HUES6 (cell line): ENCODE results near the gene ARHGAP42.
"Not testable (repeated sequence)": the region's sequence is repeated elsewhere in the genome, so short reads cannot be mapped to it uniquely, and the experiment has no call there.

ENCODE experiments used
- H3K27ac ChIP-seq: 2 replicates; pipeline ENCODE4 v1.7.0; 2013; ENCODE audit warnings: low read depth, mild to moderate bottlenecking, low read length, inconsistent platforms
- H3K27me3 ChIP-seq: 2 replicates; pipeline ENCODE4 v1.6.1; 2013; ENCODE audit warnings: low read length; ENCODE audit not compliant: control insufficient read depth, insufficient read depth
- H3K36me3 ChIP-seq: 2 replicates; pipeline ENCODE4 v1.6.1; 2013; ENCODE audit warnings: low read length; ENCODE audit not compliant: control insufficient read depth, insufficient read depth
- H3K4me1 ChIP-seq: 2 replicates; pipeline ENCODE4 v1.6.1; 2013; ENCODE audit warnings: low read length; ENCODE audit not compliant: control insufficient read depth, insufficient read depth
- H3K4me3 ChIP-seq: 2 replicates; pipeline ENCODE4 v1.5.1; 2013; ENCODE audit warnings: low read depth, low read length
- H3K9ac ChIP-seq: one replicate; pipeline ENCODE4 v1.6.1; 2013; ENCODE audit warnings: mild to moderate bottlenecking, low read length
- H3K9me3 ChIP-seq: 2 replicates; pipeline ENCODE4 v1.6.1; 2013; ENCODE audit warnings: low read depth, low read length; ENCODE audit not compliant: control insufficient read depth, insufficient read depth

ARHGAP42 gene

DNA sequence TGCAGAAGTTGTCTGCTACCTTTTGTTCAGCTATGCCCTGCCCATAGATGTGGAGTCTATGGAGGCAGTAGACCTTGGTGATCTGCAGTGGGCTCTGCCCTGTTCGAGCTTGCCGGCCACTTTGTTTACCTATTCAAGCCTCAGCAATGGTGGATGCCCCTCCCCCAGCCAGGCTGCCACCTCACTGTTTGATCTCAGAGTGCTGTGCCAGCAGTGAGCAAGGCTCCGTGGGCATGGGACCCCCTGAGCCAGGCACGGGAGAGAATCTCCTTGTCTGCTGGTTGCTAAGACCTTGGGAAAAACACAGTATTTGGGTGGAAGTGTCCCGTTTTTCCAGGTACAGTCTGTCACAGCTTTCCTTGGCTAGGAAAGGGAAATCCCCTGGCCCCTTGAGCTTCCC lies 214.4 kb downstream of the ARHGAP42 start:
- H3K4me3 ChIP-seq, H3K4me1 ChIP-seq, H3K27me3 ChIP-seq, H3K27ac ChIP-seq, H3K36me3 ChIP-seq, H3K9me3 ChIP-seq, H3K9ac ChIP-seq: not testable (repeated sequence)

DNA sequence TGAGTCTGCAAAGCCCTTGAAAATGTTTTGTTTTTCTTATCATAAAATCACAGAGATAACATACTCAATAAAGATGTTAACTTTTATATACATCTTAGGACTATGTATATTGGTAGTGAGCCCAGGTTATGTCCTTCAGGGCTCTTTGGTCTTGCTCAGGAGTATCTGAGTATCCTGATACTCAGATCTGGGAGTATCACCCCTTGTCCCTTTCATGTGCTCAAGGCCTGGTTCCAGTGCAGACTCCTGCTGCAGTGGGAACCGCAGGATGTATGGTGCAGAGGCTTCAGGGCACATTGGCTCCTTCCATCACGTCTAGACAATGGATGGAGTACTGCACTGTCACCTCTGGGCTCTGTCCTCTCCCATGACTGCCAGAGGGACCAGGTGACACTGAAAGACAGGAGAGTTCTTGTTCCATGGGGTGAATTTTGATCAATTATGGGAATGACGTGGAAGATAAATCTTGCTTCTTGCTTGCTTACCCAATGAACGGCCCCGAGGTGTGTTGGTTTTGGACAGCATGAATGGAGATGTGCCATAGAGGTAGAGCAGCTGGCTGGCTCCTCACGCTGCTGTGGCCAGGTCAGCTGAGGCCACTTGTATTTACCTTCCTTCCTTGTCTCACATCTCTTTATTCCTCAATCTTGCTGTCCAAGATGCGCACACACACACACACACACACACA lies 215.5 kb downstream of the ARHGAP42 start:
- no peak overlapping the region for H3K4me3 ChIP-seq
- no peaks in the 10 kb centered on the region for H3K27me3 ChIP-seq
- no peaks in the 10 kb centered on the region for H3K9me3 ChIP-seq
- no peaks in the 10 kb centered on the region for H3K36me3 ChIP-seq
- no peak overlapping the region for H3K9ac ChIP-seq
- peaks cover 7% of the 10 kb centered on the region for H3K4me1 ChIP-seq
- H3K27ac ChIP-seq, result no peak overlapping the region

DNA sequence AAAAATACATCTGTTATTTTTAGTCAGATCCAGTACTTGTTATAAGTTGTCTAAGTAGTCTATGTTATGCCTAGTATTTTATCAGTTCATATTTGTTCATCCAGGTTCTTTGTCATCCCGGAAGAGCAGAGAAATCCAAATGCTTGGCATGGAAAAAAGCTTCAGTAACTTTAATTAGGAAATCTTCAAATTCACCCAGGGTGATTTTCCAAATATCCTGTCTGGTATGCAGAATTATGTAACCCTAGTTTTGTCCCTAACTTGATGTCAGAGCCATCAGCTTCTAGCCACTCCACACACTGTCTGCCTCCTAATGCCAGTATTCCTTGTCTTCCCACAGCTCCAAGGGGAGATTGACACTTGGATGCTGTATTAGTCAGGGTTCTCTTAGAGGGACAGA lies 216.2 kb downstream of the ARHGAP42 start:
- Histone ChIP-seq H3K9ac (no peak overlapping the region), H3K9me3 (no peaks in the 10 kb centered on the region), H3K4me1 (peaks cover 7% of the 10 kb centered on the region), H3K27me3 (no peaks in the 10 kb centered on the region), H3K4me3 (no peak overlapping the region), H3K36me3 (no peaks in the 10 kb centered on the region), H3K27ac (no peak overlapping the region)

DNA sequence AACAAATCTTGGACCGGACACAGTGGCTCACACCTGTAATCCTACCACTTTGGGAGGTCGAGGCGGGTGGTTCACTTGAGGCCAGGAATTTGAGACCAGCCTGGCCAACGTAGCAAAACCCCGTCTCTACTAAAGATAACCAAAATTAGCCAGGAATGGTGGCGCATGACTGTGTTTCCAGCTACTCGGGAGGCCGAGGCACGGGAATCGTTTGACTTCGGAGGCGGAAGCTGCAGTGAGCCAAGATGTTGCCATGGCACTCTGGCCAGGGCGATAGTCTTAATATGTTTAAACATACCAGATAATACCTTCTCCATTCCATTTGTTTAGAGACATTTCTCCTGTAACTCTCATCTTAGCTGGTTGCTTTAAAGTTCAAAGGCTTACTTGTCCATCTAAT lies 218.6 kb downstream of the ARHGAP42 start:
- Histone ChIP-seq H3K4me3 (no peak overlapping the region), H3K36me3 (no peaks in the 10 kb centered on the region), H3K9me3 (no peaks in the 10 kb centered on the region), H3K4me1 (peaks cover 7% of the 10 kb centered on the region), H3K9ac (no peak overlapping the region), H3K27me3 (no peaks in the 10 kb centered on the region), H3K27ac (no peak overlapping the region)

DNA sequence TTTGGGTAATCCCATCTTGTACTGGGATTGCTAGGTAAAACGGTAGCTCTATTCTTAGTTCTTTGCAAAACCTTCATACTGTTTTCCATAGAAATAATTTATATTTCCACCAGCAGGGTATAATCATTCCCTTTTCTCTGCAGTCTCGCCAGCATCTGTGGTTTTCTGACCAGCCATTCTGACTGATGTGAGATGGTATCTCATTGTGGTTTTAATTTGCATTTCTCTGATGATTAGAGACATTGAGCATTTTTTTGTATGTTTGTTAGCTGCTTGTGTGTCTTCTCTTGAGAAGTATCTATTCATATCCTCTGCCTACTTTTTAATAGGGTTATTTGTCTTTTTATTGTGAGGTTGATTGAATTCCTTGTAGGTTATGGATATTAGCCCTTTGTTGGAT lies 221.7 kb downstream of the ARHGAP42 start:
- H3K4me1 ChIP-seq, result no peaks in the 10 kb centered on the region
- no peaks in the 10 kb centered on the region for H3K9me3 ChIP-seq
- H3K27me3 ChIP-seq, result no peaks in the 10 kb centered on the region
- no peak overlapping the region for H3K4me3 ChIP-seq
- H3K36me3 ChIP-seq, result no peaks in the 10 kb centered on the region
- H3K9ac ChIP-seq, result no peak overlapping the region
- no peak overlapping the region for H3K27ac ChIP-seq

DNA sequence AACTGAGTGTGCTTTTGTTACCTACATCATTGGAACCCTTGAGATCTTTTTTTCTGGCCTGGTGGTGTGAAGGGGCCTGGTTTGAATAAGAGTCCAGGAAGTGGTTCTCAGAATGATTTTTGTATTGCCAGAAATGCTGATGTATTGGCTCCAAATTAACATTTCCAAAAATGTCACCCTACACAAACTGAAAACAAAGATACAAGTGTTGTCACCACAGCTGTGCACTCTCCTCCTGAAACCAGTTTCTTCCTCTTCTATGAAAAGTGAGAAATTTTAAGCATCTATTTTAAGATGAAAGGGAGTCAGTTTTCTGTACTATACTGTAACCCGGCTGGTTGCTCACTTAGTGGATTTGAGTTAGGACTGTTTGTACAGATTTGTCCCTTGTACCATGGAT lies 223.7 kb downstream of the ARHGAP42 start:
- H3K27me3 ChIP-seq, result no peaks in the 10 kb centered on the region
- H3K9me3 ChIP-seq, result no peaks in the 10 kb centered on the region
- H3K9ac ChIP-seq, result no peak overlapping the region
- no peaks in the 10 kb centered on the region for H3K36me3 ChIP-seq
- H3K4me3 ChIP-seq, result no peak overlapping the region
- no peak overlapping the region for H3K27ac ChIP-seq
- no peaks in the 10 kb centered on the region; the same call in 1 of the 2 replicates for H3K4me1 ChIP-seq

DNA sequence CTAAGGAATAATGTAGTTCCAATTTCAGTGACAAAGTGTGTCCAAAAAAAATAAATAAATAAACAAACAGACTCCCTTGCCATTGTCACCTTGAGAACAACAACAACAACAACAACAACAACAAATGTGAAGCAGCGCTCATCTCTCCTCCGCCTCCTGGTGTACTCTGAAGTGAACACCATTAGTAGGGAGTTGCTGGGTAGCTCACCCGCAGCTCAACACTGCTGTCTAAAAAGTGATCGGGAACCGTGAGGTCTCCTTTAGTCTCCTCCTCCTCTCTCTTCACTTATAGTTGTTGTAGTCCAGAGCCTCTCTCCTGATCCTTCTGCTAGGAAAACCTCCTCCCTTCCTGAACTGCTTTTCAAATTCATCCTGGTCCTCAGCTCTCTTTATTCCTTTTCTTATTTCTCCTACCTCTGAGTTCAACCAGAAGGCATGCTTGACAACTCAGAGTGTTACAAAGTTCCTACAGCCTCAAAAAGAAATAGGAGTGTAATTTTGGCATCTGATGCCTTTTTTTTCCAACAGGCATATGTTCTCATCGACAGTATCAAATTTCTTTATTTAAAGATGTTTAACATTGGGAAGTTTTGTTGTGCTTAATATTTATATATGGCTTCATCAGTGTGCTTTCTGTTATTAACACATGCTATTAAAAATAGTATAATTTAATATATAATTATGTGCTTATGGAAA lies 227.5 kb downstream of the ARHGAP42 start:
- no peak overlapping the region for H3K4me3 ChIP-seq
- no peaks in the 10 kb centered on the region for H3K9me3 ChIP-seq
- no peak overlapping the region for H3K9ac ChIP-seq
- H3K36me3 ChIP-seq, result no peaks in the 10 kb centered on the region
- H3K4me1 ChIP-seq, result peaks cover 5% of the 10 kb centered on the region
- H3K27ac ChIP-seq, result no peak overlapping the region
- no peaks in the 10 kb centered on the region for H3K27me3 ChIP-seq

DNA sequence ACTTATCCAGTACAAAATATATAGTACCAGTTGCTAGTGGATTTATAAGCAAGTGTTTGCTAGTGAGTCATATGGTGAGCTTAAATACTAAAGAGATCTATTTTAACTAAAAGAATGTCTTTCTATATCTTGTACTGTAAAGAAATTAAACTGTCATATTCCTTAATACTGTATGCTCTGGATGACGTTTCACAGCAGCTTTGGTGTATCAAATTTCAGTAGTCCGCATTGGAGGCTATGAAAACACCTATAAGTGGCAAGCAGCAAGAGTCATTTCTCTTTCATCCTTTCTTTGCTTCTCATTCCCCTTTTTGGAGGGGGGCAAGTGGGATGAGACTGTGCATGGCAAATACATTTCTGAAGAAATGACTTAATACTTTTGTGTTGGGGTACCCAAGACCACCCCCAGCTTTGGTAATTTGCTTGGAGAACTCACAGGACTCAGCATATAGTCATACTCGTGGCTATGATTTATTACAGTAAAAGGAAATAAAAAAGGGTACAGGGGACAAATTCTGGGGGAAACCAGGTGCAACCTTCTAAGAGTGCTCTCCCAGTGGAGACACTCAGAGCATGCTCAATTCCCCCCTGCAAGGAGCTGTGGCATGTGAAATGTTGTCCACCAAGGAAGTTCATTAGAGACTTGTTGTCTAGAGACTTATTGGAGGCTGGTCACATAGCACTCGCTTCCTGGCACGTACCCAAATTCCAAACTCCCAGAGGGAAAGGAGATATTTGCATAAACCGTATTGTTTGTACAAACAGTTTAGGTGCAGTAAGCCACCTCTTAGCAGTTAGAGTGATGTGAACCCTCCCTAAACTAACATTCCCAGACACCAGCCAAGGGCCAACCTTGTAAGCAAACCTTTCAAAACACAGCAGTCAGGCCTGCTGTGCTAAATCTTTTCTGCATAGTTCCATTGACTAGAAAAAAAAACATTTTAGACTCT lies 231.7 kb downstream of the ARHGAP42 start:
- Histone ChIP-seq H3K9me3 (no peaks in the 10 kb centered on the region), H3K4me3 (no peak overlapping the region), H3K27me3 (no peaks in the 10 kb centered on the region), H3K27ac (no peak overlapping the region), H3K4me1 (peaks cover 5% of the 10 kb centered on the region), H3K9ac (no peak overlapping the region), H3K36me3 (no peaks in the 10 kb centered on the region)

DNA sequence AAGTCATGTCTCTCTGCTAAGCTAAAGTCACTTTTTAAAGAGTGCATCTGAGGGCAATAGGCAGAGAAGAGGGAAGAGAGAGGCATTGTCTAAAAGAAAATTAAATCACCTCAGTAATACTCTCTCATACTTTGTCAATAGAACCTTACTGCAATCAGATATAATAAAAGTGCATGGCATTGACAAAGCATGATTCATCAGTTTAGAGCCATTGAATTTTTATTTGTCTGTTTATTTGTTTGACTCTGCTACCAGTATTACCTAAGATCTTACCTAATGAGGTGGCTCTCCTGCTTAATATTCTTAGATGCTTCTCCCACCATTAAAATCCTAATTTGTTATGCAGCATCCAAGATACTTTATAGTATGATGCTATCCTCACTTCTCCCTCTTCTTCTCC lies 233.5 kb downstream of the ARHGAP42 start:
- H3K9me3 ChIP-seq, result no peaks in the 10 kb centered on the region
- H3K4me3 ChIP-seq, result no peak overlapping the region
- no peak overlapping the region for H3K27ac ChIP-seq
- no peaks in the 10 kb centered on the region for H3K36me3 ChIP-seq
- H3K27me3 ChIP-seq, result no peaks in the 10 kb centered on the region
- H3K4me1 ChIP-seq, result peaks cover 5% of the 10 kb centered on the region
- no peak overlapping the region for H3K9ac ChIP-seq

DNA sequence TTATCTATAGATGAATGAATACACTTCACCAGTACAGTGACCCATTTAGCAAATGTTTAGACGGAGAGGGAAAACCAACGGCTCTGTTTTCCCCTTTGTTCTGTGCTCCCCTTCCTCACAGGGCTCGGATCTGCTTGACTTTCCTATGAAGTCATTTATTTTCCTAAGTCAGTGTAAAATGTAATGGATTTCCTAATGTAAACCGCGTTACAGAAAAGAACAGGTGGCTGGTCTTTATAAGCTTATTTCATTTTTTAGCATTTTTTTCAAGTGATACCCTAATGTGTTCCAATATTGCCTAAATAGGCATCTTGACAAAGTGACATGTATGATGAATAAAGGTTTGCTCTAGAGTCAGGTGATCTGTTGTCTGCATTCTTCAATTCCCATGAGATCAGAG lies 235.0 kb downstream of the ARHGAP42 start:
- Histone ChIP-seq H3K27me3 (no peaks in the 10 kb centered on the region), H3K9ac (no peak overlapping the region), H3K4me3 (no peak overlapping the region), H3K4me1 (peaks cover 5% of the 10 kb centered on the region), H3K27ac (no peak overlapping the region), H3K36me3 (no peaks in the 10 kb centered on the region), H3K9me3 (no peaks in the 10 kb centered on the region)

DNA sequence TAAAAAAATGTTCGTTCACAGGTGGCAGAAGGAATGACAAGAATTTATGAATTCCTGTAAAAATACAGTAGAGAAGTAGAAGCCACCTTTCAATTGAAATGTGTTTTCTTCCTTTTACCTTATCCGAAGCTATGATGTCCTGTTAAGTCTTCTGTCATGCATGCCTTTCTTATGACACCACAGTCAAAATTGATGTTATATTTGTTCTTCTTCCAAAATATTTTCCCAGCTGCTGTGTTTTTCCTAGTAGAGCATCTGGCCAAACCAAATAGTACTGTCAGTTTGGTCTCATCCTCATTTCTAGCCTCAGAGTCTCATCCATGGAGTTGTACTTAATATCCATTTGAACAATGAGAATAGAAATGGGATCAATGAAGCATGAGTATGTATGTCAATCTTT lies 236.5 kb downstream of the ARHGAP42 start:
- Histone ChIP-seq H3K9ac (no peak overlapping the region), H3K9me3 (no peaks in the 10 kb centered on the region), H3K27me3 (no peaks in the 10 kb centered on the region), H3K36me3 (no peaks in the 10 kb centered on the region), H3K4me1 (peaks cover 14% of the 10 kb centered on the region), H3K27ac (no peak overlapping the region), H3K4me3 (no peak overlapping the region)
